NCI-H2227 (cell line): Measurements from ENCODE around the gene PDE10A.

Experiments
- DNase-seq: peaks from one replicate; lab custom pipeline; 2025; ENCODE audit not compliant: unreplicated experiment; lab: John Stamatoyannopoulos, UW

PDE10A gene

DNA sequence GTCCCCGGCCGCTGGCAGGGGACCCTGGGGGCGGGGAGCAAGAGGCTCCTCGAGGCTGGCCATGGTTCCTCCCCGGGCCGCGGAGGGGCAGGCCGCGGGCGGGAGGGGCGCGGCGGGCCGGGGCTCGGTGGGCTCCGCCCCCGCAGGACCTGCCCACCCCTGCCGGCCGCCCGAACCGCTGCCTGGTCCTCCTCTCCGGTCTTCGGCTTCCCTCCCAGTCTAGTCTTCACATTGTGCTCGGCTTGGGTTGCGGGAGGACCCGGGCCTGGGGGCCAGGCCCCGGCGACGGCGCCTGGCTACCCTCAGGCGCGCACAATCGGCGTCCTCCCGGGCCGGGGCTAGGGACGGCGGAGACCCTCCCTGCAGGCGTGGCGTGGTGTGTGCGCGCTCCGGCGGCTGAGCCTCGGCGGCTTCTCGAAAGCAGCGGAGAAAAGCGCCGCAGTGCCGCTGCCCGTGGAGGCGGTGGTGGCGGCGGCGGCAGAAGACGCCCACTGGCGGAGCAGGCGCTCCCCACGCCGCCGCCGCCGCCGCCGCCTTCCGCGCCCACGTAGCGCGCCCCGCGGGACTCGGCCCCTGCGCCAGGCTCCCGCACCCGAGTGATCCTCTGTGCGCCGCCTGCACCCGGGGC, at the start of gene PDE10A:
TSS of gene PDE10A (minus strand) at position 493 of the 628 bp plus-strand sequence. CDS start at position 63, 430 bp downstream.
- peak; percentile 30 for DNase-seq

DNA sequence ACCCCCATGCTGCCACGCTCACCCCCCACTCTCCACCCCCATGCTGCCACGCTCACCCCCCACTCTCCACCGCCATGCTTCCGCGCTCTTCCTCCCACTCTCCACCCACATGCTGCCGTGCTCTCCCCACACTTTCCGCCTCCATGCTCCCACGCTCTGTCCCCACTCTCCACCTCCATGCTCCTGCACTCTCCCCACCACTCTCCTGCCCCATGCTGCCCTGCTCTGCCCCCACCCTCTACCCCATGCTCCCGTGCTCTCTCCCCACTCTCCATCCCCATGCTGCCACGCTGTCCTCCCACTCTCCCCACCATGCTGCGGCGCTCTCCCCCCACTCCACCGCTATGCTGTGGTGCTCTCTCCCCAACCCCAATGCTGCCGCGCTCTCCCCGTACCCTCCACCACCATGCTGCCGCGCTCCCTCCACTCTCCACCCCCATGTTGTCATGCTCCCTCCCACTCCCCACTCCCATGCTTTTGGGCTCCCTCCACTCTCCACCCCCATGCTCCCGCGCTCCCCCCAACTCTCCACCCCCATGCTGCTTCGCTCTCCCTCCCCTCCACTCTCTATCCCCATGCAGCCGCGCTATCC, 46.0 kb upstream of the PDE10A start:
- no peak for DNase-seq

DNA sequence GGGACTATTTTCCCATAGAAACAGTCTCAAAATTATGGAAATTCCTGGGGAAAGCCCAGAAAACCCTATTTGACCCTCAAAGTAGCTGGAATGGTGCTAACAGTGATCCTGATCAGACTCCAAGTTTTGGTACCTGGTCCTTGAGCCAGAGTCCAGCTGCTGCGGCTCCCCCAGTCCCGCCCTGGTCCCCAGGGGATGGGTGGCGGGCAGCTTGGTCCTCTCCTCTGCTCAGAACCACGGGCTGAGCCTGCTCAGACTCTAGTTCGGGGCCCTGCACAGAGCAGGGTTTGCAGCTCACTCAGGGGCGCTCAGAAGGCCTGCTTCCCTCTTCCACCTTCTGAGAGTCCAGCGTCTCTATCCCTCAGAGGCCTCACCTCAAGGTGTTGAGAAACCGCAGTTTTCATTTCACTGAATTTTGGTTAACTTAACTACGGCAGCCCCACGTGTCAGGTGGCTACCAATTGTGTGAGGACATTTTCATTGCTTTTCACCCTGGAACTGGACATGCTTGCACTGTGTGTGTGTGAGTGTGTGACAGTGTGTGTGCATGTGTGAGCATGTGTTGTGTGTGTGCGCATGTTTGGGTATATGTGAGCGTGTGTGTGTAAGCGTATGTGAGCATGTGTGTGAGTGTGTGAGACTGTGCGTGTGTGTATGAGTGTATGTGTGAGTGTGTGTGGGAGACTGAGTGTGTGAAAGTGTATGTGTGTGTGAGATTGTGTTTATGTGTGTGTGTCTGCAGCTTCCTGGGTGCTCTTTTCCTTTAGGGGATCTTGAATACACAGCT, 44.2 kb upstream of the PDE10A start:
- DNase-seq = no peak

DNA sequence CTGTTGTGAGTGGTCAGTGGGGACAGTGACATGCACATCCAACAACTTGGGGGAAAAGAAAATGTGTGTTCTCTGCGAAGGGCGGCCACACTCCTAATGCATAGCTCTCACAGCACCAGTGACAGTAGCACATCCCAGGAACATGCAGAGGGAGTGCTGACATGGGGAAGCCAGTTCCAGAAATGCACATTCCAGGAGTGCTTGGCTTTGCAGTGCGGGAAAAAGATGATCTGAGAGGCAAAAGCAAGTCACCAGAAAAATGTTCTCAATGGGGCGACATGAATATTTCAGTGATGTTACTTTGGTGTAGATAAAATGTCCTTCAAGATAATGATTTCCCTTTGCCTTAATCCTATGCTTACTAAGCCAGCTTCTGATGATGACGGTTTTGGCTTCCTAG, 42.9 kb upstream of the PDE10A start:
- no peak for DNase-seq

DNA sequence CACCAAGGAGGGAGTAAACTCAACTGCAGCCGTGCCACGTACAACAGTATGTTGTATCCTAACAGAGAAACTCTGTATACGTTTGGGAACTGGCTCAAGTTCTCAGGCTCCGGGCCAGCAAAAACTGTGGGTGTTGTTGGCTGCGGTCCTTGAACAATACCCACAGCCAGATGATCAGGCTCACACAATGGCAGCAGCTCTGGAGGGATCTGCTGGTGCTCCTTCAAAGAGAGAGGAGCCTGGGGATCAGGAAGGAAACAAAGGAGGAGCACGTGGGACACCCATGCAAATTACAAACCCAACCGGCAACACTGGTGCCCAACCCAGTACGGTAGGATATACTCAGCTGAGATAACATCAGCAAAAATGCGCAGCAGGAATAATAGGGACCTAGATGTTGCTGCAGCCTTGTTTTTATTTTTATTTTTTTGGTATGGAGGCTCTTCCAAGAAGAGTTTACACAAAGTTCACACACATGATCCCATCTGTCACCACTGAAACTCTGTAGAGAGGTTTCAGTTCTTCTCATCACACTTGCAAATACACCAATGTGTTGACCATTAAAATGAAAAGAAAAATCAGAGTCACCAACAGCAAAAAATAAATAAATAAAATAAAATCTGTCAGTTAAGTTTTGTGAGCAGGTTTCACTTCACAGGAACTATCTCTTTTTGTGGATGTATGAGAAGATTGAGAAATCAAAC, 41.2 kb upstream of the PDE10A start:
- no peak for DNase-seq

DNA sequence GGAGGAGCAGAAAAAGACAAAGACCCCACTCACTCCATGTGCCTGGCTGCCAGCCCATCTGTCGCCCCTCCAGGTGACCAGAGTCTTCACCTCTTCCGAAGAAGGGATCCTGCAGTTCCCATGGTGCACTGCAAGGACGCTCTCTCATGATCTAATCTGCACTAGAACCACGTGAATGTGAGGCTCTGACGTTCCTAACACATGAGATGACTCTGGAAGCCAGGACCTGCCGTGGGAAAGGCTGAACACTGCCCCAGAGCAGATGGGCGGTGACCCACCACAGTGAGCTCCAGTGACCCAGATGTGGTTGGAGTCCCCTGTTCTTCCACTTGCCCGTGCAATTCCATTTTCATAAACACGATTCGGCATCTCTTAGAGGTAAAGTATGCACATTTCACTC, 39.6 kb upstream of the PDE10A start:
- DNase-seq = no peak

DNA sequence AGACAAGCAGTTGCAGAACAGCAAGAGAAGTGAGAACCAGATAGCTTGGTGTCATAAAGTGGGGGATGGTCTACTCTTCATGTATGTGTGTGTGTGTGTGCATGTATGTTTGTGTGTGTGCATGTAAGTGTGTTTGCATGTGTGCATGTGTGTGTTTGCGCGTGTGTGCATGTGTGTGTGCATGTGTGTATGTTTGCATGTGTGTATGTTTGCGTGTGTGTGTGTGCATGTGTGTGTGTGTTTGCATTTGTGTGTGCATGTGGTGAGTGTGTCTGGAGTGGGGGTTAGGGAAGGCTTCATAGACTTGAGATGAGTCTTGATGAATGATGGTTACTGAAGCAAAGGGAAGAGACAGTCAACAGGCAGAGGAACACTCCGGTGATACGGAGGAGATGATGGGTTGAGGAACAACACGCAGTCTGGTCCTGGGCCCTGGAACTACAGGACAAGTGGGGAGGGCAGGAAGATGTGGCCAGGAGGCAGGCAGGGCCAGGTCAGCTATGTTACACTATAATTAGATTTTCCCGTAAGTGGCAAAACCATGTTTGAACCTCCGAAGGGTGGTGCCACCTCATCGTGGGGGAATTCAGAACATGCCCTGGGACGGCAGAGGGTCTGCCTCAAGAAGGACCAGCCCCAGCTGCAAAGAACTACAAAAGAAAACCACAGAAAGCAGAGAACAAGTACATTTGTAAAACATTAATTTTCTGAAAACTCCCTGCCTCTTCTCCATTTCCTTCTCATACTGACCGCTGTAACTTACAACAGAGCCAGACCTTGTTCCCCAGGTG, 38.7 kb upstream of the PDE10A start:
- DNase-seq = no peak

DNA sequence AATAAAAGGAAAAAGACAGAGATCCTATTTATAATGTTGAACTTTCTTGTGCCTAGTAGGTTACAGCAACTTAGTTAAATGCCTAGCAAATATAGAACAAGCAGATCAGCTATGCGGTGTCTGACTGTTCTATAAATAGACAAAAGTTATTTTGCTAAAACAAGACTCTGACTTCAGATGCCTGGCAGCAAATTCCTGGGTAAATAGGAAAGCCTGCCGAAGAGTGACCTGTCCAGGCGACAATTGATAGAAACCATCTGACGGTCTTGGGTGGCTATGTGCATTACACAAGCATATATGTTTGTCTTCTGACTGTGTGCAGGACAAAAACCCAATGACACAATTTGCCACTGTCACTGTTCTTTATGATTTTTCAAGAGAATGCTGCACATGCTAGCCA, 38.0 kb upstream of the PDE10A start:
- DNase-seq = no peak

DNA sequence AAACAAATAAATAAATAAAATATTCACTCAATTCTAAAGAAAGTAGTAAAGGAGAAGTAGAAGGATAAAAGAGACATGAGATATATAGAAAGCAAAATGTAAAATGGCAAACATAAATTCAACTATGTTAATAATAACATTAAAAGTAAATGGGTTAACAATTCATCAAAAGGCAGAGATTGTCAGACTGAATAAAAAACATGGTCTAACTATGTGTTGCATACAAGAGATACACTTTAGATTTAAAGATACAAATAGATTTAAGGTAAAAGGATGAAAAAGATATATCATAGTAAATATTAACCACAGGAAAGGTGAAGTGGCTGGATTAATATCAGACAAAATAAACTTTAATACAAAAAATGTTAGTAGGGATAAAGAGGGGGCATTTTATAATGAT, 35.8 kb upstream of the PDE10A start:
- DNase-seq = no peak

DNA sequence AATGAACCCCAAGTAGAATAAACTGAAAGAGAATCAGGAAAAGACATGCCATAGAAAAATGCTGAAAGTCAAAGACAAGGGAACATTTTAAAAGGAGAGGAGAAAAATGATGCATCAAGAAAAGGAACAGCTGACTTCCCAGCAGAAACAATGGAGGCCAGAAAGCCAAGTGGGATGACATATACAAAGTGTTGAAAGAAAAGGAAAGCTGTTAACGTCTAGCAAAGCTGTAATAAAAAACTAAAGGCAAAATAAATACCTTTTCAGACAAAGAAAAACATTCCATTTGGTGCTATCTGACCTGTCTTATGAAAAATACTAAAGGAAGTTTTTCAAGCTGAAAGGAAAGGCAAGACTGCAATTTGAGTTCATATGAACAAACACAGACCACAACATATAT, 34.1 kb upstream of the PDE10A start:
- no peak for DNase-seq

DNA sequence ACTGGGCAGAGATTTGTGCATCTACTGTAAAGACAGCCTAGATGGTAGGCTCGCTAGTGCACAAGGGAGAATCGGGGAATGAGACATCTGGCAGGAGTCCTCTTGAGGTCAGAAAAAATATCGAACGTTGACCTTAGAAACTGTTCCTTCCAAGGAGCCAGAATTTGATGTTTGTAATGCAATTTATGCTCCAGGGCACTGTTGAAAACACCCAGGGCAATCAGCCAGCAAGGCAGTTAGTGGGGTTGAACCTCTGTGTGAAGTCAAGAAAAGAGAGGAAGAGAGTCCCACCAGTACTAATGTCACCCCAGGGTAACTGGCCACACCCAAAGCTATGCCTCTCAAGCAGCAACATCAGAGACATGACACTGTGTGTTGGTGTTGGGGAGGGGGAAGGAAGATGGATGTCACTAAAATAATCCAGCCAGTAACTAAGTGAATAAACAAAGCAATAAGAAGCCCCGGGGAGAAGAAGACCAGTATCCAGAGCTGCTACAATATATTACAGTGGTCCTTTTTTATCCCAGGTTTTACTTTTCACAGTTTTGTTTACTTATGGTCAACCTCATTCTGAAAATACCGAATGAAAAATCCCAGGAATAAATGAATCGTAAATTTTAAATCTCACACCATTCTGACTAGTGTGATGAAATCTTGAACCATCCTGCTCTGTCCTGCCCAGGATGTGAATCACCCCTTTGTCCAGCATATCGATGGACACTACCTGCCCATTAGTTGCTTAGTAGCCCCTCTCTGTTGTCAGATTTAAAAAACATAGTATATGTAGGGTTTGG, 32.9 kb upstream of the PDE10A start:
- no peak for DNase-seq

DNA sequence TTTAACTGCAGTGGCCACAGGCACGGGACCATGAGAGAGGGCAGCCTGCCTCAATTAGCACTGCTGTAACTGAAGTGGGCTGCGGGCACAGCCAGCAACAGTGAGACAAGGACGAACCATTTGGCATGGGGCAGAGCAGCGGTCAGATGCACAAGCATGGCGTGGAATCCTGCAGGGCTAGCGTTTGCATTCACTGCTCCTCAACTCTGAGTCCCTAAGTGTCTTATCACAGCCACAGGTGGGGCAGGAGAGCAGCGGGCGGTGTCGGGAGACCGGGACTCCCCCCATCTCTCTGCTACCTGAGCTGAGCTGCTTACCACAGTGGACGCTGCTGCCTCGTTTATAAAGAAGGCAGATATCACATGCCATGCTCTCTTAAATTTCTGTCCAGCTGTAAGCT, 31.3 kb upstream of the PDE10A start:
- no peak for DNase-seq

DNA sequence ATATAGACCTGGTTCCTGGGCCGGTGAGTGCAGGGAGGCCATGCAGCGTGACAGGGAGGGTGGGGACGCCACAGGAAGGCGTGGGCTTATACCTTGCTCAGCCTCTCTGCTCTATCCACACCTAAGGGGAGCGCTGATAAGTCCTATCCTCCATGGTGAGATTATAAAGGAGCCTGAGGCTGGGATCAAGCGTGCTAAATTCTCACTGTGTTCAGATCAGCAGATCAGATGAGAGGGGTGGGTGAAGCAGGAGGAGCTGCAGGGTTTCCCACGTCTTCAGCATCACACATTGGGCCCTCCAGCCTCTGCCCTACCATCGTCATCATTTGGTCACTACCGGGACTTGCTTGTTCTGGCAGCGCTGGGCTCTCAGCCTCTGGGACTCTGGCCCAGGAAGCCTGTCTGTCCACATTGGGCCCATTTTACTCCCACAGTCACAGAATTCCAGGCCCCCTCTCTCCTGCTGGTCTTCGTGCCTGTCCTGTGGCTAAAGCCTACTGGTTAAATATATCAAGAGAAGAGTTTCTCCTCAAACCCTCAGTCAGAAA, 29.1 kb upstream of the PDE10A start:
- DNase-seq = no peak

DNA sequence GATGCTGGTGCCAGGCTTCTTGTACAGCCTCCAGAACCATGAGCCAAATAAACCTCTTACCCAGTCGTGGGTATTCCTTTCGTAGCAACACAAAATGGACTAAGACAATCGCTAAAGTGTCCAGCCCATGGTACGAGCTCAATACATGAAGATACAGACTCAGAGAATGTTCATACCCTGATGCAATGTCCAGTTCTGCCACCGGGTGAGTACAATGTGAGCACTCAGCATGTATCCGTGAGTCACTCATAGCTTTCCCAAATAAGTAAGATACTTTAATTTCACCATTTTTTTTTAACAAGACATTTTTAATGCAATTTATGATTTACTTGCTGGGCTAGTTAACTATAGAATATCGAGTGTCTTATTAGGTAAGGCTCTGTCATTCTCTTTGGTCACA, 26.7 kb upstream of the PDE10A start:
- DNase-seq = no peak

DNA sequence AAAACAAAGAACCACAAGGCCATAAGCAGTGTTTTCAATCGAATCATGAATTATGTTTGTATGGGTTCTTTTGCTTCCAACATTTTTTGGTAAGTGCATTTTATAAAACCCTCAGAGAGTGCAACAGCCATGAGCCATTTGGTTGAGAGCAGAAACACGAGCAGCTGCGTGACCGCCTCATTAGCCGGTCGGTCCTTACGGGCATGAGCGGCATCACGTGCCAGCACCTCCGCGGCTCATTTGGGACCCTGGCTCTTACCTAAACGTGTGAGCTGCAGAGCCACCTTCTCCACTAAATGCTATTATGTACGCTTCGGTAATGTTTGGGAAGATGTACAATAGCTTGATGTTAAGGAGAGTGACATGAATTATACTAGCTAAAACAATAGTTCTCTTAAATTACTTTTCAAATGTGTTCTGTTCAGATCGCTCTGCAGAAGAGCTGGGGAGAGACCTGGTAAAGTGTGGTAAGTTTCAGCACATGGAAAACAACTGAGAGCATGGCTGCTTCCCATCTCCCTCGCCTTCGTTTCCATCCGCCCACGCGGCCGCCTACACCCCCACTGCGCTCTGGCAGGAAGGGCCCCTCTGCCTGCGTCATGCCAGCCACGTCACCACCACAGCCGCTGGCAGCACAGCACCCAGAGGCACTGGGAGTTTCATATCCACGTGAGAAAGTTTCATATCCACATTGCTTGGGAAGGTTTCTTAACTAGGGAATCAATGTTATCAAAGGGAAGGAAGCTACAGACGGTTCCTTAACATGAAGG, 23.7 kb upstream of the PDE10A start:
- no peak for DNase-seq

DNA sequence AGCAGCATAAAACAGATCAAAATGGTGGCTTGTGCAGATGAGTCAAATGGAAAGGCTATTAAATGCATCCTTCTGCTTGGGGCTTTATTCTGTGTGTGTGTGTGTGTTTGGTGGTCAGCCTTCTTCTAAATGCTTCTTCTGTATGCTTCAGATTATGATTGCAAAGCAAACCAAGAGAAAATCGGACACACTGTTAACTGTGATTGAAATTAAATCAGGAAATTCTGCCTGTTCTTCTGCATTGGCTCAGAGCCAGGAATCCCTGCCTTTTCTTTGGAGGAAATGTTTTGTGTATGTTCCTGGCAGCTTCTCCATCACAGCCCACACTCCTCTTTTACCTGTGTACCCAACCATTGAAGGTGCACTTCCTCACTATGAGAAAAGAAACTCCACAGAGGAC, 22.3 kb upstream of the PDE10A start:
- DNase-seq = no peak

DNA sequence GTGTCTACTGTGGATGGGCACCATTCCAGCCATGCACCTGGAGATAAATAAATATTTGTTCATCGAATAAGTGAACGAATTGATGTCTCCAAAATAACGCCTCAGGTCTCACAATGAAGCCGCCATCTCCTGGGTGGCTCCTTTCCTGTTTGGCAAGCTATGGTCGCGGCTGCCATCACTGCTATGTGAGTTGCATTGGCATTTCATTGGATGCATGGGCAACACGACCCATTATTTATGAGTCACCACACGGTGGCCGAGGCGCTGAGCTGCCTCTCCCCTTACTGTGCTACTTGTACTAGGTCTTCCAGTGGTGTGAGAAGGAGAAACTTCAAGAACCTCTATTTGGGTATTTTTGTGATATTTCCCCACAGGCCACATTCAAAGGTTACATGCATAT, 21.3 kb upstream of the PDE10A start:
- no peak for DNase-seq

DNA sequence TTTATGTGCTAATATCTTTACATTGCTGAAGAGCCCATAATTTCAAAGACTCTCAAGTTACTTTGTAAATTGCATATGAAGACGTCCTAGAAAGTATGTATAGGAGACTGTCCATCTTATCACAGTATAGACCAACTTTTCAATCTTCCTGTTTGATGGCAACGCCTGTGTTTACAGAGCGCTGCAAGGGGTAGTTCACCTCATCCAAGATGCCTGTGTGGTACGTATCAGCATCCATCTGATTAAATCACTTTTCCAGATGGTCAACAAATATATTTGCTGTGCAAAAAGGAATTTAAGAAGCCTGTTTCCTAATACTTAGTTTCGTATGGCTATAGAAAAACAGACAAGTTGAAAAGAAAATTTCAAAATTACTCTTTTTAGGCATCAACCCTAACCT, 17.9 kb upstream of the PDE10A start:
- DNase-seq = no peak

DNA sequence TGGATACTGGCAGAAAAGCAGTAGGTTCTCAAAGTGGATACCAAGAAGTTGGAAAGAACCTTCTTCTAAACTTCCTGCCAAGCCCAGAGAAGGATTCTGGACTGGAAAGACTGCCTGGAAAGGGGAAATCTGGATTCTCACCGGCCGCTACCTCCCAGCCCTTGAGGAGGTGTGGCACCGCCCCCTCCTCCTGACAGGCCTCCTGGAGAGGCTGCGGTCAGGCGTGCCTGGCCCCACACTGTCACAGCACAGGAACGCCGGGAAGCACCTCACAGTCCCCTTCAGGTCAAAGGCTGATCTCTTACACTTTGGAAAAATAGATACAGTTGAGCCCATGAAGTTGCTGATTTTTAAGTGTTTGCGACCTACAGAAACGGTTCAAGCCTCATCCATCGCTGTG, 16.3 kb upstream of the PDE10A start:
- no peak for DNase-seq
